WTC11 (cell line): Measurements from ENCODE around the gene ITPR1.

Source experiments
- FOXK1 ChIP-seq: sonication (generic); formaldehyde crosslinking; IDR thresholded peaks from 2 replicates; pipeline ENCODE4 v1.8.0; 2022; ENCODE audit warnings: mild to moderate bottlenecking, moderate library complexity, missing genetic modification reagents
- GABPB1 ChIP-seq: sonication (generic); formaldehyde crosslinking; IDR thresholded peaks from 2 replicates; pipeline ENCODE4 v1.8.1; 2023; ENCODE audit warnings: mild to moderate bottlenecking, missing genetic modification reagents
- IRF2 ChIP-seq: sonication (generic); formaldehyde crosslinking; IDR thresholded peaks from 2 replicates; pipeline ENCODE4 v1.8.0; 2022; ENCODE audit warnings: low read depth, missing genetic modification reagents, borderline replicate concordance
- TCF7 ChIP-seq: sonication (generic); formaldehyde crosslinking; IDR thresholded peaks from 2 replicates; pipeline ENCODE4 v1.8.0; 2022; ENCODE audit warnings: mild to moderate bottlenecking, low read depth, missing genetic modification reagents, moderate library complexity
- ZNF121 ChIP-seq: sonication (generic); formaldehyde crosslinking; IDR thresholded peaks from 2 replicates; pipeline ENCODE4 v1.8.0; 2023; ENCODE audit warnings: missing genetic modification reagents
- ZNF138 ChIP-seq: sonication (generic); formaldehyde crosslinking; conservative IDR thresholded peaks from 2 replicates; pipeline ENCODE4 v1.8.1; 2022; ENCODE audit warnings: mild to moderate bottlenecking, moderate library complexity, missing genetic modification reagents
- TF ChIP-seq, protein P1 (sequence below): fragments of 200-600 bp; IDR thresholded peaks from 2 replicates; pipeline ENCODE4 v1.8.0; 2022; ENCODE audit warnings: antibody characterized with exemption
- TF ChIP-seq, protein P2 (sequence below): sonication (generic); formaldehyde crosslinking; IDR thresholded peaks from 2 replicates; pipeline ENCODE4 v1.8.1; 2023; ENCODE audit warnings: mild to moderate bottlenecking, moderate library complexity, missing genetic modification reagents
- TF ChIP-seq, protein P3 (sequence below): sonication (generic); formaldehyde crosslinking; IDR thresholded peaks from 2 replicates; pipeline ENCODE4 v1.8.1; 2023; ENCODE audit warnings: mild to moderate bottlenecking, missing genetic modification reagents, moderate library complexity
- TF ChIP-seq, protein P4 (sequence below): sonication (generic); formaldehyde crosslinking; IDR thresholded peaks from 2 replicates; pipeline ENCODE4 v1.8.0; 2023; ENCODE audit warnings: mild to moderate bottlenecking, missing genetic modification reagents

DNA sequence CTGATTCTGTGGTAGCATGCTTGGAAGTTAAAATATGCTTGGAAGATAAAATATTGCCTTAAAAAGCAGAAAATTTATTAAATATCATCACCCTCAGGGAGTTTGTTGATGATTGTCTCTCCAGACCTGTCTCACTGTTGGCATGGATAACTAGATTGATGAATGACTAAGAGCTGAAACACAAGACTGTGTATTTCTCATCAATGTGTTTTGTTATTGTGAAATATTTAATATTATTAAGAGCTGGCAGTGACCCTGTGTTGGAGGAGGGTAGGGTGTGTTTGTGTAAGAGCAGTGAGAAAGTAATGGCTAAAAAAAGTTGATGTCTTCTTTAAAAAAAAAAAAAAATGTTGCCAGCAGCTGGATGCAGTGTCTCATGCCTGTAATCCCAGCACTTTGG is 82.2 kb downstream of the ITPR1 start:
- TF ChIP-seq, protein P1, sequence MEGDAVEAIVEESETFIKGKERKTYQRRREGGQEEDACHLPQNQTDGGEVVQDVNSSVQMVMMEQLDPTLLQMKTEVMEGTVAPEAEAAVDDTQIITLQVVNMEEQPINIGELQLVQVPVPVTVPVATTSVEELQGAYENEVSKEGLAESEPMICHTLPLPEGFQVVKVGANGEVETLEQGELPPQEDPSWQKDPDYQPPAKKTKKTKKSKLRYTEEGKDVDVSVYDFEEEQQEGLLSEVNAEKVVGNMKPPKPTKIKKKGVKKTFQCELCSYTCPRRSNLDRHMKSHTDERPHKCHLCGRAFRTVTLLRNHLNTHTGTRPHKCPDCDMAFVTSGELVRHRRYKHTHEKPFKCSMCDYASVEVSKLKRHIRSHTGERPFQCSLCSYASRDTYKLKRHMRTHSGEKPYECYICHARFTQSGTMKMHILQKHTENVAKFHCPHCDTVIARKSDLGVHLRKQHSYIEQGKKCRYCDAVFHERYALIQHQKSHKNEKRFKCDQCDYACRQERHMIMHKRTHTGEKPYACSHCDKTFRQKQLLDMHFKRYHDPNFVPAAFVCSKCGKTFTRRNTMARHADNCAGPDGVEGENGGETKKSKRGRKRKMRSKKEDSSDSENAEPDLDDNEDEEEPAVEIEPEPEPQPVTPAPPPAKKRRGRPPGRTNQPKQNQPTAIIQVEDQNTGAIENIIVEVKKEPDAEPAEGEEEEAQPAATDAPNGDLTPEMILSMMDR, result no peak
- TF ChIP-seq GABPB1 (CRISPR knock-in tag), result no peak
- TF ChIP-seq FOXK1 (CRISPR knock-in tag), result no peak
- TF ChIP-seq, protein P2, sequence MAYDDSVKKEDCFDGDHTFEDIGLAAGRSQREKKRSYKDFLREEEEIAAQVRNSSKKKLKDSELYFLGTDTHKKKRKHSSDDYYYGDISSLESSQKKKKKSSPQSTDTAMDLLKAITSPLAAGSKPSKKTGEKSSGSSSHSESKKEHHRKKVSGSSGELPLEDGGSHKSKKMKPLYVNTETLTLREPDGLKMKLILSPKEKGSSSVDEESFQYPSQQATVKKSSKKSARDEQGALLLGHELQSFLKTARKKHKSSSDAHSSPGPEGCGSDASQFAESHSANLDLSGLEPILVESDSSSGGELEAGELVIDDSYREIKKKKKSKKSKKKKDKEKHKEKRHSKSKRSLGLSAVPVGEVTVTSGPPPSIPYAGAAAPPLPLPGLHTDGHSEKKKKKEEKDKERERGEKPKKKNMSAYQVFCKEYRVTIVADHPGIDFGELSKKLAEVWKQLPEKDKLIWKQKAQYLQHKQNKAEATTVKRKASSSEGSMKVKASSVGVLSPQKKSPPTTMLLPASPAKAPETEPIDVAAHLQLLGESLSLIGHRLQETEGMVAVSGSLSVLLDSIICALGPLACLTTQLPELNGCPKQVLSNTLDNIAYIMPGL (CRISPR knock-in tag), result no peak
- no peak for TF ChIP-seq ZNF138 (CRISPR knock-in tag)
- no peak for TF ChIP-seq TCF7 (CRISPR knock-in tag)
- TF ChIP-seq IRF2 (CRISPR knock-in tag), result no peak
- no peak for TF ChIP-seq ZNF121 (CRISPR knock-in tag)
- TF ChIP-seq, protein P3, sequence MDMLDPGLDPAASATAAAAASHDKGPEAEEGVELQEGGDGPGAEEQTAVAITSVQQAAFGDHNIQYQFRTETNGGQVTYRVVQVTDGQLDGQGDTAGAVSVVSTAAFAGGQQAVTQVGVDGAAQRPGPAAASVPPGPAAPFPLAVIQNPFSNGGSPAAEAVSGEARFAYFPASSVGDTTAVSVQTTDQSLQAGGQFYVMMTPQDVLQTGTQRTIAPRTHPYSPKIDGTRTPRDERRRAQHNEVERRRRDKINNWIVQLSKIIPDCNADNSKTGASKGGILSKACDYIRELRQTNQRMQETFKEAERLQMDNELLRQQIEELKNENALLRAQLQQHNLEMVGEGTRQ (CRISPR knock-in tag), result no peak
- TF ChIP-seq, protein P4, sequence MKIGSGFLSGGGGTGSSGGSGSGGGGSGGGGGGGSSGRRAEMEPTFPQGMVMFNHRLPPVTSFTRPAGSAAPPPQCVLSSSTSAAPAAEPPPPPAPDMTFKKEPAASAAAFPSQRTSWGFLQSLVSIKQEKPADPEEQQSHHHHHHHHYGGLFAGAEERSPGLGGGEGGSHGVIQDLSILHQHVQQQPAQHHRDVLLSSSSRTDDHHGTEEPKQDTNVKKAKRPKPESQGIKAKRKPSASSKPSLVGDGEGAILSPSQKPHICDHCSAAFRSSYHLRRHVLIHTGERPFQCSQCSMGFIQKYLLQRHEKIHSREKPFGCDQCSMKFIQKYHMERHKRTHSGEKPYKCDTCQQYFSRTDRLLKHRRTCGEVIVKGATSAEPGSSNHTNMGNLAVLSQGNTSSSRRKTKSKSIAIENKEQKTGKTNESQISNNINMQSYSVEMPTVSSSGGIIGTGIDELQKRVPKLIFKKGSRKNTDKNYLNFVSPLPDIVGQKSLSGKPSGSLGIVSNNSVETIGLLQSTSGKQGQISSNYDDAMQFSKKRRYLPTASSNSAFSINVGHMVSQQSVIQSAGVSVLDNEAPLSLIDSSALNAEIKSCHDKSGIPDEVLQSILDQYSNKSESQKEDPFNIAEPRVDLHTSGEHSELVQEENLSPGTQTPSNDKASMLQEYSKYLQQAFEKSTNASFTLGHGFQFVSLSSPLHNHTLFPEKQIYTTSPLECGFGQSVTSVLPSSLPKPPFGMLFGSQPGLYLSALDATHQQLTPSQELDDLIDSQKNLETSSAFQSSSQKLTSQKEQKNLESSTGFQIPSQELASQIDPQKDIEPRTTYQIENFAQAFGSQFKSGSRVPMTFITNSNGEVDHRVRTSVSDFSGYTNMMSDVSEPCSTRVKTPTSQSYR, result no peak
